Measurements from ENCODE around the gene BAZ1B.
"Not testable (repeated sequence)": the region's sequence is repeated elsewhere in the genome, so short reads cannot be mapped to it uniquely, and the experiment has no call there.

Gene BAZ1B

GRCh38 chr7:73556208-73557107, 34.4 kb upstream of the BAZ1B start:
- Mint-ChIP-seq H3K9me3 (no peaks in the 10 kb centered on the region), H3K27me3 (peaks cover 15% of the 10 kb centered on the region), H3K36me3 (peaks cover 18% of the 10 kb centered on the region), H3K4me3 (peak overlapping the region; percentile 96), H3K4me1 (peaks cover 33% of the 10 kb centered on the region), H3K27ac (peak overlapping the region; percentile 90)
- CTCF ChIA-PET = interaction anchor here (0.7 kb wide), 1 partner anchor 22 kb away, joined by 3 read pairs; the partner anchor contains the start of gene TBL2
- no peak for DNase-seq

GRCh38 chr7:73555411-73555982, 33.4 kb upstream of the BAZ1B start:
- CTCF ChIA-PET = no interaction called here
- no peak for DNase-seq
- Mint-ChIP-seq H3K9me3 (no peaks in the 10 kb centered on the region), H3K27ac (peak overlapping the region; percentile 90), H3K4me3 (peak overlapping the region; percentile 96), H3K36me3 (peaks cover 21% of the 10 kb centered on the region), H3K27me3 (peaks cover 12% of the 10 kb centered on the region), H3K4me1 (peaks cover 35% of the 10 kb centered on the region)

GRCh38 chr7:73550093-73550492, 28.0 kb upstream of the BAZ1B start:
- H3K36me3 Mint-ChIP-seq = peaks cover 34% of the 10 kb centered on the region
- H3K27me3 Mint-ChIP-seq, H3K9me3 Mint-ChIP-seq, DNase-seq, CTCF ChIA-PET, H3K4me3 Mint-ChIP-seq, H3K27ac Mint-ChIP-seq: not testable (repeated sequence)
- peaks cover 43% of the 10 kb centered on the region for H3K4me1 Mint-ChIP-seq

GRCh38 chr7:73549176-73549575, 27.1 kb upstream of the BAZ1B start:
- H3K27ac Mint-ChIP-seq = no peak overlapping the region
- no peaks in the 10 kb centered on the region for H3K27me3 Mint-ChIP-seq
- H3K36me3 Mint-ChIP-seq = peaks cover 32% of the 10 kb centered on the region
- H3K4me1 Mint-ChIP-seq = peaks cover 35% of the 10 kb centered on the region
- no peaks in the 10 kb centered on the region for H3K9me3 Mint-ChIP-seq
- no peak for DNase-seq
- CTCF ChIA-PET = no interaction called here
- H3K4me3 Mint-ChIP-seq = no peak overlapping the region

- no peak for DNase-seq
These were observed 25.7 kb upstream of the BAZ1B start for GRCh38 chr7:73547841-73548240.

GRCh38 chr7:73544678-73545077, 22.6 kb upstream of the BAZ1B start:
- H3K9me3 Mint-ChIP-seq = no peaks in the 10 kb centered on the region
- H3K27ac Mint-ChIP-seq = no peak overlapping the region
- no peaks in the 10 kb centered on the region for H3K27me3 Mint-ChIP-seq
- CTCF ChIA-PET = no interaction called here
- no peak for DNase-seq
- no peak overlapping the region for H3K4me3 Mint-ChIP-seq
- peaks cover 28% of the 10 kb centered on the region for H3K4me1 Mint-ChIP-seq
- H3K36me3 Mint-ChIP-seq = peaks cover 51% of the 10 kb centered on the region

More at GRCh38 chr7:73547841-73548240, 25.7 kb upstream of the BAZ1B start:
- CTCF ChIA-PET = interaction anchor here (0.6 kb wide), 1 partner anchor 33 kb away, joined by 4 read pairs; no protein-coding TSS in a partner anchor
- H3K9me3 Mint-ChIP-seq = no peaks in the 10 kb centered on the region
- H3K4me3 Mint-ChIP-seq = no peak overlapping the region
- H3K36me3 Mint-ChIP-seq = peaks cover 36% of the 10 kb centered on the region
- no peak overlapping the region for H3K27ac Mint-ChIP-seq
- peaks cover 32% of the 10 kb centered on the region for H3K4me1 Mint-ChIP-seq
- H3K27me3 Mint-ChIP-seq = no peaks in the 10 kb centered on the region

- DNase-seq = no peak
- Mint-ChIP-seq H3K9me3 (no peaks in the 10 kb centered on the region), H3K27ac (no peak overlapping the region), H3K4me1 (peaks cover 5% of the 10 kb centered on the region), H3K4me3 (no peak overlapping the region), H3K36me3 (peaks cover 54% of the 10 kb centered on the region), H3K27me3 (no peaks in the 10 kb centered on the region)
- CTCF ChIA-PET = no interaction called here
These were observed 19.6 kb upstream of the BAZ1B start for GRCh38 chr7:73541722-73542121.

- Mint-ChIP-seq H3K4me1 (no peaks in the 10 kb centered on the region), H3K27me3 (no peaks in the 10 kb centered on the region), H3K9me3 (no peaks in the 10 kb centered on the region), H3K4me3 (no peak overlapping the region), H3K36me3 (peaks cover 53% of the 10 kb centered on the region), H3K27ac (no peak overlapping the region)
- CTCF ChIA-PET = no interaction called here
- DNase-seq = no peak
These were observed 17.6 kb upstream of the BAZ1B start for GRCh38 chr7:73539709-73540108.

- CTCF ChIA-PET = interaction anchor here (0.6 kb wide), 1 partner anchor 90 kb away, joined by 3 read pairs; no protein-coding TSS in a partner anchor
- H3K27me3 Mint-ChIP-seq, H3K4me3 Mint-ChIP-seq, H3K4me1 Mint-ChIP-seq, DNase-seq, H3K27ac Mint-ChIP-seq, H3K9me3 Mint-ChIP-seq: not testable (repeated sequence)
- peaks cover 51% of the 10 kb centered on the region for H3K36me3 Mint-ChIP-seq
These were observed 16.4 kb upstream of the BAZ1B start for GRCh38 chr7:73538510-73538909.

GRCh38 chr7:73537051-73537450, 15.0 kb upstream of the BAZ1B start:
- Mint-ChIP-seq H3K4me1 (no peaks in the 10 kb centered on the region), H3K36me3 (peaks cover 44% of the 10 kb centered on the region), H3K9me3 (no peaks in the 10 kb centered on the region), H3K27ac (peak overlapping the region; percentile 26), H3K4me3 (no peak overlapping the region), H3K27me3 (no peaks in the 10 kb centered on the region)
- DNase-seq = no peak
- CTCF ChIA-PET = interaction anchor here (0.6 kb wide), 1 partner anchor 17 kb away, joined by 3 read pairs; no protein-coding TSS in a partner anchor

GRCh38 chr7:73536479-73536878, 14.4 kb upstream of the BAZ1B start:
- Mint-ChIP-seq H3K36me3 (peaks cover 40% of the 10 kb centered on the region), H3K4me1 (no peaks in the 10 kb centered on the region), H3K9me3 (no peaks in the 10 kb centered on the region), H3K4me3 (no peak overlapping the region), H3K27me3 (no peaks in the 10 kb centered on the region), H3K27ac (no peak overlapping the region)
- DNase-seq = no peak
- CTCF ChIA-PET = interaction anchor here (0.6 kb wide), 1 partner anchor 17 kb away, joined by 3 read pairs; no protein-coding TSS in a partner anchor

GRCh38 chr7:73535918-73536317, 13.8 kb upstream of the BAZ1B start:
- DNase-seq, CTCF ChIA-PET, H3K27ac Mint-ChIP-seq, H3K9me3 Mint-ChIP-seq, H3K27me3 Mint-ChIP-seq, H3K4me3 Mint-ChIP-seq, H3K4me1 Mint-ChIP-seq: not testable (repeated sequence)
- H3K36me3 Mint-ChIP-seq = peaks cover 37% of the 10 kb centered on the region

- H3K9me3 Mint-ChIP-seq = no peaks in the 10 kb centered on the region
- H3K4me3 Mint-ChIP-seq = no peak overlapping the region
- H3K27ac Mint-ChIP-seq = no peak overlapping the region
- H3K36me3 Mint-ChIP-seq = peaks cover 31% of the 10 kb centered on the region
- no peak for DNase-seq
- CTCF ChIA-PET = no interaction called here
- no peaks in the 10 kb centered on the region for H3K27me3 Mint-ChIP-seq
- H3K4me1 Mint-ChIP-seq = peaks cover 2% of the 10 kb centered on the region
These were observed 11.6 kb upstream of the BAZ1B start for GRCh38 chr7:73533742-73534141.

GRCh38 chr7:73532224-73532623, 10.1 kb upstream of the BAZ1B start:
- Mint-ChIP-seq H3K27me3 (no peaks in the 10 kb centered on the region), H3K36me3 (peaks cover 20% of the 10 kb centered on the region), H3K27ac (peak overlapping the region; percentile 24), H3K4me3 (no peak overlapping the region), H3K4me1 (peaks cover 15% of the 10 kb centered on the region), H3K9me3 (no peaks in the 10 kb centered on the region)
- CTCF ChIA-PET = no interaction called here
- DNase-seq = no peak

GRCh38 chr7:73530800-73531199, 8.7 kb upstream of the BAZ1B start:
- CTCF ChIA-PET = no interaction called here
- Mint-ChIP-seq H3K27me3 (no peaks in the 10 kb centered on the region), H3K9me3 (no peaks in the 10 kb centered on the region), H3K36me3 (peaks cover 10% of the 10 kb centered on the region), H3K27ac (no peak overlapping the region), H3K4me1 (peaks cover 27% of the 10 kb centered on the region), H3K4me3 (no peak overlapping the region)
- DNase-seq = no peak
